K562 (cell line): Measurements from ENCODE around the gene PBRM1. TPM values are rescaled to one million over a fixed set of nuclear protein-coding genes. Genes with fewer than 3 reads are reported as not detected.

Source experiments
- ATAC-seq: fragments of 200-7000 bp; cut with Tn5 transposase; 3 replicates; pipeline ENCODE4 v1.9.1; 2020; ENCODE audit warnings: moderate library complexity
- BruUV-seq: library from RNA; stranded (reverse); fragments of 400-500 nt; replicated peaks from 2 replicates; lab custom pipeline; 2021; lab: Mats Ljungman, UMichigan
- CTCF ChIA-PET: fragments of 300-600 bp; formaldehyde crosslinking; extraction: SDS; loops from one replicate; lab custom pipeline; 2021; ENCODE audit warnings: low intra/inter-chr PET ratio; lab: Yijun Ruan, JAX
- POLR2A ChIA-PET: fragments of 300-600, 350-650 bp; sonication (Branson Sonifier 250); formaldehyde crosslinking; extraction: SDS; loops from one replicate; lab custom pipeline; 2021; ENCODE audit warnings: antibody characterized with exemption, inconsistent platforms; lab: Yijun Ruan, JAX
- DNase-seq, 4 experiments: peaks; one replicate each; pipeline versions ENCODE4 v3.0.0 to v3.0.0-alpha.2; 2011 to 2018; ENCODE audit warnings: low spot score in 3 of 4, mixed read lengths in 3 of 4; ENCODE audit errors: extremely low read depth in 1 of 4
- FAIRE-seq: peaks from 2 replicates; lab custom pipeline; 2011; peaks lifted over from hg19 to GRCh38; lab: Jason Lieb, UNC
- H2AFZ ChIP-seq: 2 replicates; pipeline ENCODE4 v1.6.0; 2011; ENCODE audit warnings: low read depth, low read length, control low read depth, inconsistent platforms
- H3K27ac ChIP-seq: fragments of 200-600 bp; 3 replicates; pipeline ENCODE4 v1.8.0; 2011; ENCODE audit warnings: low read depth, mild to moderate bottlenecking, control low read depth, inconsistent platforms, low read length, moderate library complexity, mixed read lengths; ENCODE audit errors: extremely low read depth
- H3K27me3 ChIP-seq, 2 experiments: fragments of 300-600 bp in 1 of 2; 2 replicates in 1 of 2; 3 replicates in 1 of 2; pipeline versions ENCODE4 v1.6.0 to v1.8.0; 2011; ENCODE audit warnings: inconsistent platforms in 2 of 2, low read length in 2 of 2, mild to moderate bottlenecking in 1 of 2, mixed read lengths in 1 of 2, moderate library complexity in 1 of 2; ENCODE audit not compliant: control insufficient read depth in 2 of 2, insufficient read depth in 2 of 2
- H3K36me3 ChIP-seq: fragments of 300-600 bp; 3 replicates; pipeline ENCODE4 v1.8.0; 2011; ENCODE audit warnings: mild to moderate bottlenecking, low read length, inconsistent platforms; ENCODE audit not compliant: control insufficient read depth, insufficient read depth
- H3K4me1 ChIP-seq, 2 experiments: fragments of 200-600 bp in 1 of 2; replicated peaks in 1 of 2; 2 replicates in 1 of 2; 3 replicates in 1 of 2; pipeline versions ENCODE4 v1.5.1 to v1.8.0; 2011; ENCODE audit warnings: inconsistent platforms in 2 of 2, low read length in 2 of 2, mild to moderate bottlenecking in 1 of 2, mixed read lengths in 1 of 2, moderate library complexity in 1 of 2; ENCODE audit not compliant: control insufficient read depth in 2 of 2, insufficient read depth in 2 of 2
- H3K4me2 ChIP-seq: 2 replicates; pipeline ENCODE4 v1.6.1; 2011; ENCODE audit warnings: low read length, control low read depth, inconsistent platforms, mixed read lengths; ENCODE audit not compliant: insufficient read depth
- H3K4me3 ChIP-seq: fragments of 200-600 bp; sonication (generic), shearing (Covaris generic); 2 replicates; pipeline ENCODE4 v1.5.1; 2016; ENCODE audit warnings: control low read depth, inconsistent platforms
- H3K79me2 ChIP-seq: fragments of 200-600 bp; 3 replicates; pipeline ENCODE4 v1.8.0; 2011; ENCODE audit warnings: low read length, inconsistent platforms; ENCODE audit not compliant: control insufficient read depth, insufficient read depth
- H3K9ac ChIP-seq, 2 experiments: 2 replicates each; pipeline versions ENCODE4 v1.6.0 to v1.6.1; 2011; ENCODE audit warnings: low read depth in 2 of 2, low read length in 2 of 2, control low read depth in 1 of 2, inconsistent platforms in 1 of 2, mild to moderate bottlenecking in 1 of 2, mixed read lengths in 1 of 2; ENCODE audit not compliant: insufficient read depth in 1 of 2
- H3K9me1 ChIP-seq: one replicate; pipeline ENCODE4 v1.6.0; 2011; ENCODE audit warnings: inconsistent platforms, mild to moderate bottlenecking, low read length, moderate library complexity; ENCODE audit not compliant: control insufficient read depth, insufficient read depth
- H3K9me3 ChIP-seq: replicated peaks from 2 replicates; pipeline ENCODE4 v1.5.1; 2011; ENCODE audit warnings: low read depth, low read length, inconsistent platforms; ENCODE audit not compliant: control insufficient read depth, insufficient read depth
- H4K20me1 ChIP-seq: replicated peaks from 2 replicates; pipeline ENCODE4 v1.6.1; 2011; ENCODE audit warnings: low read length, inconsistent platforms, mixed read lengths; ENCODE audit not compliant: control insufficient read depth, insufficient read depth
- FOXP1 ChIP-seq: sonication (generic); formaldehyde crosslinking; IDR thresholded peaks from 2 replicates; pipeline ENCODE4 v1.8.0; 2022; ENCODE audit warnings: mild to moderate bottlenecking, missing genetic modification reagents
- PHB ChIP-seq: fragments of 250-450 bp; sonication (Bioruptor Pico); IDR thresholded peaks from 2 replicates; pipeline ENCODE4 v1.5.0; 2021
- POLR2G ChIP-seq: fragments of 200-400 bp; formaldehyde crosslinking; IDR thresholded peaks from 2 replicates; pipeline ENCODE4 v1.6.1; 2017; ENCODE audit warnings: low read depth, mild to moderate bottlenecking, antibody characterized with exemption, low read length, moderate library complexity
- WGBS: fragments of 100-300 bp; shearing (Covaris generic); methylation state at CpG from one replicate; pipeline ENCODE4 v1.1.6; 2016; ENCODE audit warnings: low coverage, mixed read lengths; ENCODE audit not compliant: insufficient coverage; ENCODE audit errors: missing lambda C conversion rate; 5-methylcytosine and 5-hydroxymethylcytosine counted together
- in situ Hi-C: fragments of 300-500 bp; cut with MboI; formaldehyde crosslinking; loops from 4 replicates; pipeline ENCODE4 v1.15.0; 2018; ENCODE audit warnings: inconsistent platforms, mixed read lengths
- intact Hi-C: fragments of 100-400 bp; cut with micrococcal nuclease; formaldehyde crosslinking; loops from 2 replicates; pipeline ENCODE4 v1.14.2; 2022
- polyA plus RNA-seq, 8 experiments: library from polyadenylated mRNA; depleted of rRNA in 4 of 8; stranded (reverse) in 5 of 8; unstranded in 3 of 8; fragments of >200 nt; fragmentation: Nextera tagmentation in 2 of 8; fragmentation: Illumina TruSeq in 1 of 8; extraction: Ambion mirVana in 2 of 8; extraction: Trizol in 1 of 8; gene quantifications; 2 replicates each; pipeline versions ENCODE4 v1.2.1 to v1.2.3, GENCODE V29; 2011 to 2014; ENCODE audit warnings: inconsistent platforms in 1 of 8, missing spikeins in 1 of 8
- total RNA-seq, 7 experiments: library from RNA; depleted of rRNA in 6 of 7; stranded (reverse); fragments of >200 nt in 6 of 7; fragmentation: Illumina TruSeq in 2 of 7; extraction: Trizol in 2 of 7; gene quantifications; 2 replicates each; pipeline versions ENCODE4 v1.2.1 to v1.2.3, GENCODE V29; 2011 to 2021; ENCODE audit warnings: low replicate concordance in 1 of 7

The PBRM1 gene
- total and polyA plus RNA-seq, 9 of the 15 experiments (the other 6 are each of a cell fraction or from before 2014, with no cell fraction given), result 3.9 to 31.8 (median 19.0) TPM

GRCh38 chr3:52522651-52523251, 163.0 kb downstream of the PBRM1 start:
- no peak overlapping the region for H3K9ac ChIP-seq
- 79% methylated on average over 9 of the region's 14 CpGs for WGBS
- no peak overlapping the region for H3K4me2 ChIP-seq
- H3K79me2 ChIP-seq, result no peaks in the 10 kb centered on the region
- no TSS peak for BruUV-seq
- H3K27me3 ChIP-seq, result no peaks in the 10 kb centered on the region
- POLR2A ChIA-PET, result no interaction called here
- FAIRE-seq (no peak), DNase-seq (no peak), ATAC-seq (no peak)
- no peaks in the 10 kb centered on the region for H4K20me1 ChIP-seq
- H3K4me3 ChIP-seq, result no peak overlapping the region
- no peak overlapping the region for H3K27ac ChIP-seq
- no peak for TF ChIP-seq FOXP1 (CRISPR knock-in tag)
- peak; percentile 39; the same call in 1 of the 2 replicates for TF ChIP-seq POLR2G
- CTCF ChIA-PET, result no interaction called here
- peaks cover 12 to 64% of the 10 kb centered on the region in 2 experiments; a peak in 4 of 5 replicates for H3K4me1 ChIP-seq
- H3K9me3 ChIP-seq, result no peaks in the 10 kb centered on the region
- H2AFZ ChIP-seq, result no peak overlapping the region
- peaks cover 42% of the 10 kb centered on the region; the same call in 2 of the 3 replicates for H3K36me3 ChIP-seq
- intact Hi-C loops (no loop called here), in situ Hi-C loops (no loop called here)
- no peaks in the 10 kb centered on the region for H3K9me1 ChIP-seq

GRCh38 chr3:52521881-52522650, 163.6 kb downstream of the PBRM1 start:
- Histone ChIP-seq H3K4me2 (no peak overlapping the region), H3K9me1 (no peaks in the 10 kb centered on the region), H3K9me3 (no peaks in the 10 kb centered on the region), H3K4me1 (peaks cover 12 to 60% of the 10 kb centered on the region in 2 experiments; a peak in 4 of 5 replicates), H3K27me3 (no peaks in the 10 kb centered on the region), H3K27ac (no peak overlapping the region), H3K4me3 (no peak overlapping the region)
- ATAC-seq (no peak), DNase-seq (no peak)
- 74% methylated on average over 20 of the region's 33 CpGs for WGBS
- ChIA-PET CTCF (no interaction called here), POLR2A (interaction anchor here (0.6 kb wide), 1 partner anchor 147 kb away, joined by 3 read pairs; no protein-coding TSS in a partner anchor)
- no TSS peak for BruUV-seq
- in situ Hi-C loops, result no loop called here
- intact Hi-C loops, result no loop called here
- TF ChIP-seq POLR2G (0 out of 2 replicates have a peak, but pooled peaks have one; percentile 55), PHB (CRISPR knock-in tag) (no peak)
- TF ChIP-seq, all 486 proteins: peak for 1
- H3K36me3 ChIP-seq, result peaks cover 35% of the 10 kb centered on the region; the same call in 2 of the 3 replicates
- no peaks in the 10 kb centered on the region for H3K79me2 ChIP-seq
- H2AFZ ChIP-seq, result no peak overlapping the region
- no peaks in the 10 kb centered on the region for H4K20me1 ChIP-seq
- no peak for FAIRE-seq
- no peak overlapping the region; a peak in 1 of 4 replicates for H3K9ac ChIP-seq
